ENCODE data around the gene OR4S2.

The OR4S2 gene

GRCh38 chr11:55648027-55648426 lies at the start of gene OR4S2:
Gene OR4S2 (plus strand): TSS chr11:55648327. CDS start chr11:55650904, 2,577 bp downstream.
- DNase-seq (ENCODE audit: low read depth): no peak

GRCh38 chr11:55607545-55607944 lies 40.6 kb upstream of the OR4S2 start, which contains the start of gene OR4C11:
Gene OR4C11 (minus strand): TSS chr11:55607645. CDS start chr11:55604373, 3,272 bp downstream.
- no peak for DNase-seq (ENCODE audit: low read depth)

GRCh38 chr11:55624531-55624930 lies 23.6 kb upstream of the OR4S2 start:
- DNase-seq (ENCODE audit: low read depth): no peak

GRCh38 chr11:55634813-55635212 lies 13.3 kb upstream of the OR4S2 start, which contains the start of gene OR4P4:
Gene OR4P4 (plus strand): TSS chr11:55635113.
- no peak for DNase-seq (ENCODE audit: low read depth)

- no peak for DNase-seq (ENCODE audit: low read depth)
Measured at GRCh38 chr11:55652560-55652959, 4.4 kb downstream of the OR4S2 start.

- DNase-seq (ENCODE audit: low read depth): no peak
Measured at GRCh38 chr11:55655096-55655495, 7.0 kb downstream of the OR4S2 start.

- no peak for DNase-seq (ENCODE audit: low read depth)
Measured at GRCh38 chr11:55658031-55658573, 10.0 kb downstream of the OR4S2 start.

GRCh38 chr11:55658608-55659007 lies 10.5 kb downstream of the OR4S2 start:
- no peak for DNase-seq (ENCODE audit: low read depth)

GRCh38 chr11:55661901-55662300 lies 13.8 kb downstream of the OR4S2 start, which contains the start of gene OR4C6:
Gene OR4C6 (plus strand): TSS chr11:55662201. CDS start chr11:55665167, 2,966 bp downstream.
- no peak for DNase-seq (ENCODE audit: low read depth)

- DNase-seq (ENCODE audit: low read depth): no peak
Measured at GRCh38 chr11:55669376-55669775, 21.2 kb downstream of the OR4S2 start.

- DNase-seq (ENCODE audit: low read depth): no peak
Measured at GRCh38 chr11:55673860-55674259, 25.7 kb downstream of the OR4S2 start.

- DNase-seq (ENCODE audit: low read depth): no peak
Measured at GRCh38 chr11:55697817-55698216, 49.7 kb downstream of the OR4S2 start.

GRCh38 chr11:55701429-55701828 lies 53.3 kb downstream of the OR4S2 start:
- no peak for DNase-seq (ENCODE audit: low read depth)

All from stromal cell of bone marrow (primary cell).